Measurements from ENCODE around the gene NCCRP1.

DNA sequence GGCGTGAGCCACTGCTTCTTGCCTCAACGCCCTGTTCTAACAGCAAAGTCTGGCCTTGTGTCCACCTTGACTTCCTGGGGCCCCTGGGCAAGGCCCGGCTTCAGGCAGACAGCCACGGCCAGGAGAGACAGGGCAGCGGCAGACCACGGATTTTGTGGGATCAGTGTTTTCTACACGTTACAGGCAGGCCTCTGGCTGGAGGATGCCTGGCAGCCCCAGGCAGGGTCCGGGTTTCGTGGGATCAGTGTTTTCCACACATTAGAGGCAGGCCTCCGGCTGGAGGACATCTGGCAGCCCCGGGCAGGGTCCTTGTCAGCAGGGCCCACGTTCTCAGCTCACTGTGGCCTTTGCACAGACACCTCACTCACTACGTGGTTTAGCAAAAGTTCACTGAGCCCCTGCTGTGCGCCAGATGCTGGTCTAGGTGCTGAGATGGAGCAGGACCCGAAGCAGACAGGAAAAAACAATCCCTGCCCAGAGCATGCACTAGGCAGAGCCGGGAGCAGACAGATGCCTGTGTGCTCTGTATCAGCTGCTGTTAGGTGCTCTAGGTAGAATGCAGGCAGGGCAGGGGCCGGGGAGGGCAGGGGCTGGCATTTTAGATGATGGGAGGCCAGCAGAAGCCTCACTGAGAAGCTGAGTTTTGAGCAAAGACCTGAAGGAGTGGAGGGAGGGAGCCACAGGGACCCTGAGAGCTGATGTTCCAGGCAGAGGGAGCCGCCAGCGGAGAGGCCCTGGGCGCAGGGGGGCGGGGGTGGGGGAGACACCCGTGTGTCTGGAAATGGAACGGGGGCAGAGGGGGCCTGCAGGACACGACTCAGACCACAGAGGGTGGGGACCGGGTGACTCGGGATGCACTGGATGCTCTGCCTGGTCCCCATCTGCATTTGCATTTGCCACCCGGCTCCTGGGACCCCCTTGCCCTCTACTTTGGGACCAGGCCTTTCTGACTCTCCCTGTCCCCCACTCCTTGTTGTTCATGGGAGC, 25.0 kb upstream of the NCCRP1 start:
- TF ChIP-seq, protein P1, sequence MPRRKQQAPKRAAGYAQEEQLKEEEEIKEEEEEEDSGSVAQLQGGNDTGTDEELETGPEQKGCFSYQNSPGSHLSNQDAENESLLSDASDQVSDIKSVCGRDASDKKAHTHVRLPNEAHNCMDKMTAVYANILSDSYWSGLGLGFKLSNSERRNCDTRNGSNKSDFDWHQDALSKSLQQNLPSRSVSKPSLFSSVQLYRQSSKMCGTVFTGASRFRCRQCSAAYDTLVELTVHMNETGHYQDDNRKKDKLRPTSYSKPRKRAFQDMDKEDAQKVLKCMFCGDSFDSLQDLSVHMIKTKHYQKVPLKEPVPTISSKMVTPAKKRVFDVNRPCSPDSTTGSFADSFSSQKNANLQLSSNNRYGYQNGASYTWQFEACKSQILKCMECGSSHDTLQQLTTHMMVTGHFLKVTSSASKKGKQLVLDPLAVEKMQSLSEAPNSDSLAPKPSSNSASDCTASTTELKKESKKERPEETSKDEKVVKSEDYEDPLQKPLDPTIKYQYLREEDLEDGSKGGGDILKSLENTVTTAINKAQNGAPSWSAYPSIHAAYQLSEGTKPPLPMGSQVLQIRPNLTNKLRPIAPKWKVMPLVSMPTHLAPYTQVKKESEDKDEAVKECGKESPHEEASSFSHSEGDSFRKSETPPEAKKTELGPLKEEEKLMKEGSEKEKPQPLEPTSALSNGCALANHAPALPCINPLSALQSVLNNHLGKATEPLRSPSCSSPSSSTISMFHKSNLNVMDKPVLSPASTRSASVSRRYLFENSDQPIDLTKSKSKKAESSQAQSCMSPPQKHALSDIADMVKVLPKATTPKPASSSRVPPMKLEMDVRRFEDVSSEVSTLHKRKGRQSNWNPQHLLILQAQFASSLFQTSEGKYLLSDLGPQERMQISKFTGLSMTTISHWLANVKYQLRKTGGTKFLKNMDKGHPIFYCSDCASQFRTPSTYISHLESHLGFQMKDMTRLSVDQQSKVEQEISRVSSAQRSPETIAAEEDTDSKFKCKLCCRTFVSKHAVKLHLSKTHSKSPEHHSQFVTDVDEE (CRISPR knock-in tag; IDR thresholded peaks at IDR 0.05): no peak
- TF ChIP-seq, protein P2, sequence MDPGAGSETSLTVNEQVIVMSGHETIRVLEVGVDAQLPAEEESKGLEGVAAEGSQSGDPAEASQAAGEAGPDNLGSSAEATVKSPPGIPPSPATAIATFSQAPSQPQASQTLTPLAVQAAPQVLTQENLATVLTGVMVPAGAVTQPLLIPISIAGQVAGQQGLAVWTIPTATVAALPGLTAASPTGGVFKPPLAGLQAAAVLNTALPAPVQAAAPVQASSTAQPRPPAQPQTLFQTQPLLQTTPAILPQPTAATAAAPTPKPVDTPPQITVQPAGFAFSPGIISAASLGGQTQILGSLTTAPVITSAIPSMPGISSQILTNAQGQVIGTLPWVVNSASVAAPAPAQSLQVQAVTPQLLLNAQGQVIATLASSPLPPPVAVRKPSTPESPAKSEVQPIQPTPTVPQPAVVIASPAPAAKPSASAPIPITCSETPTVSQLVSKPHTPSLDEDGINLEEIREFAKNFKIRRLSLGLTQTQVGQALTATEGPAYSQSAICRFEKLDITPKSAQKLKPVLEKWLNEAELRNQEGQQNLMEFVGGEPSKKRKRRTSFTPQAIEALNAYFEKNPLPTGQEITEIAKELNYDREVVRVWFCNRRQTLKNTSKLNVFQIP (CRISPR knock-in tag; IDR thresholded peaks at IDR 0.05; ENCODE audit: borderline replicate concordance, low read depth): no peak

Data from SK-N-SH treated with all-trans-retinoic acid at 6 μM for 48 hours (cell line).